MM.1S (cell line): ENCODE results near the gene FXYD4.

Experiments
- DNase-seq: peaks from one replicate; pipeline ENCODE4 v3.0.0-alpha.2; 2015
- H2AFZ ChIP-seq: fragments of 300-600 bp; sonication (generic); 2 replicates; pipeline ENCODE4 v1.6.0; 2016; ENCODE audit warnings: antibody characterized with exemption, low read length
- H3F3A ChIP-seq: fragments of 300-600 bp; sonication (generic); 2 replicates; pipeline ENCODE4 v1.6.1; 2016; ENCODE audit warnings: mild to moderate bottlenecking, antibody characterized with exemption, low read length, moderate library complexity, mixed read lengths; ENCODE audit not compliant: insufficient read depth
- H3K27ac ChIP-seq: fragments of 300-600 bp; sonication (generic); 2 replicates; pipeline ENCODE4 v1.5.1; 2016; ENCODE audit warnings: mild to moderate bottlenecking, low read length
- H3K27me3 ChIP-seq: fragments of 300-600 bp; sonication (generic); replicated peaks from 2 replicates; pipeline ENCODE4 v1.6.0; 2016; ENCODE audit warnings: low read length; ENCODE audit not compliant: insufficient read depth
- H3K36me3 ChIP-seq: fragments of 300-600 bp; sonication (generic); replicated peaks from 2 replicates; pipeline ENCODE4 v1.6.1; 2016; ENCODE audit warnings: mild to moderate bottlenecking, low read length, mixed read lengths; ENCODE audit not compliant: insufficient read depth
- H3K4me1 ChIP-seq: fragments of 300-600 bp; sonication (generic); 2 replicates; pipeline ENCODE4 v1.6.1; 2016; ENCODE audit warnings: low read length, mixed read lengths
- H3K4me2 ChIP-seq: fragments of 300-600 bp; sonication (generic); 2 replicates; pipeline ENCODE4 v1.6.0; 2016; ENCODE audit warnings: low read depth, low read length
- H3K4me3 ChIP-seq: fragments of 300-600 bp; sonication (generic); 2 replicates; pipeline ENCODE4 v1.5.1; 2016; ENCODE audit warnings: low read length, mixed read lengths
- H3K79me2 ChIP-seq: fragments of 300-600 bp; sonication (generic); 2 replicates; pipeline ENCODE4 v1.6.1; 2016; ENCODE audit warnings: mixed run types, low read length, mixed read lengths
- H3K9ac ChIP-seq: fragments of 300-600 bp; sonication (generic); 2 replicates; pipeline ENCODE4 v1.6.1; 2016; ENCODE audit warnings: low read length, mixed read lengths
- H3K9me2 ChIP-seq: fragments of 300-600 bp; sonication (generic); replicated peaks from 2 replicates; pipeline ENCODE4 v1.6.1; 2016; ENCODE audit warnings: mild to moderate bottlenecking, low read length, mixed read lengths; ENCODE audit not compliant: insufficient read depth
- H3K9me3 ChIP-seq: fragments of 300-600 bp; sonication (generic); replicated peaks from 2 replicates; pipeline ENCODE4 v1.6.1; 2016; ENCODE audit warnings: mild to moderate bottlenecking, low read length, mixed read lengths; ENCODE audit not compliant: insufficient read depth
- H4K20me1 ChIP-seq: fragments of 300-600 bp; sonication (generic); 2 replicates; pipeline ENCODE4 v1.6.1; 2016; ENCODE audit warnings: mild to moderate bottlenecking, low read length, moderate library complexity, mixed read lengths; ENCODE audit not compliant: insufficient read depth
- CTCF ChIP-seq: fragments of 300-600 bp; sonication (generic); IDR thresholded peaks from 2 replicates; pipeline ENCODE4 v1.5.1; 2016; ENCODE audit warnings: antibody characterized with exemption, low read length, mixed read lengths
- EZH2 ChIP-seq: fragments of 300-600 bp; sonication (generic); optimal IDR thresholded peaks from 2 replicates; pipeline ENCODE3; 2017; ENCODE audit warnings: low read depth, mild to moderate bottlenecking, antibody characterized with exemption, low read length, mixed read lengths
- EZH2phosphoT487 ChIP-seq: fragments of 300-600 bp; sonication (generic); IDR thresholded peaks from 2 replicates; pipeline ENCODE4 v1.6.1; 2018; ENCODE audit warnings: antibody characterized with exemption, low read length

Gene FXYD4

GRCh38 chr10:43399320-43400310 lies 28.2 kb downstream of the FXYD4 start:
- H3F3A ChIP-seq: peaks cover 80% of the 10 kb centered on the region
- H3K27ac ChIP-seq: peak overlapping the region; percentile 91; the same call in 1 of the 2 replicates
- H3K79me2 ChIP-seq: peaks cover 95% of the 10 kb centered on the region
- H3K9me3 ChIP-seq: no peaks in the 10 kb centered on the region
- H3K9me2 ChIP-seq: no peaks in the 10 kb centered on the region
- no peak for DNase-seq
- H3K4me3 ChIP-seq: 0 out of 2 replicates have a peak overlapping the region, but pooled peaks have one; percentile 12
- no peak overlapping the region for H2AFZ ChIP-seq
- no peaks in the 10 kb centered on the region for H3K27me3 ChIP-seq
- TF ChIP-seq EZH2phosphoT487 (no peak), CTCF (no peak), EZH2 (no peak)
- H3K4me1 ChIP-seq: peaks cover 59% of the 10 kb centered on the region
- peaks cover 61% of the 10 kb centered on the region for H4K20me1 ChIP-seq
- H3K36me3 ChIP-seq: peaks cover 5% of the 10 kb centered on the region; the same call in 1 of the 2 replicates
- peak overlapping the region; percentile 8; the same call in 1 of the 2 replicates for H3K9ac ChIP-seq
- peak overlapping the region; percentile 82 for H3K4me2 ChIP-seq

DNA sequence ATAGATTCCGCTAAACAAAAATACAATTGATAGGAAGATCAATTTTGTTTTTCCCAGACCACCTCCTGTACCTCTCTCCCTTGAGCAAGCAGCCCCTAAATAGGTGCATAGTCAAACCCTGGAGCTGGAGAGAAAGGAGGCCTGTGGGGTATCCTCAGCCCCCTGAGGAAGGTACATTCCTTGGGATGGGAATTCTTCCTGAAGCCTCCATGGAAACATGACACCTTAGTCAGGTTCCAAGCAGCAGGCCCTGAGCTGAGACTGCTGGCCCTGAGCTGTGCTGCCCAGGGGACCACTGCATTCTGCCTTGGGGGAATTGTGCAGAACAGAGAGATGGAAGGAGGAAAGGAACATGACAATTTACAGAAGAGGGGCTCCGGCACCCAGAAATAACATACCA lies 30.2 kb downstream of the FXYD4 start:
- TF ChIP-seq CTCF (no peak), EZH2 (no peak), EZH2phosphoT487 (no peak)
- Histone ChIP-seq H3K4me1 (peaks cover 54% of the 10 kb centered on the region), H3K79me2 (peaks cover 95% of the 10 kb centered on the region), H3K27ac (no peak overlapping the region; the same call in 1 of the 2 replicates), H3K4me2 (peak overlapping the region; percentile 22; the same call in 1 of the 2 replicates), H3F3A (peaks cover 88% of the 10 kb centered on the region), H3K9me2 (no peaks in the 10 kb centered on the region), H3K4me3 (no peak overlapping the region), H2AFZ (no peak overlapping the region), H3K36me3 (peaks cover 3% of the 10 kb centered on the region; the same call in 1 of the 2 replicates), H3K9ac (no peak overlapping the region; the same call in 1 of the 2 replicates), H3K9me3 (no peaks in the 10 kb centered on the region), H4K20me1 (peaks cover 55% of the 10 kb centered on the region), H3K27me3 (no peaks in the 10 kb centered on the region)
- no peak for DNase-seq

- Histone ChIP-seq H2AFZ (no peak overlapping the region), H3K9me2 (no peaks in the 10 kb centered on the region), H3K9me3 (no peaks in the 10 kb centered on the region), H3F3A (peaks cover 89% of the 10 kb centered on the region), H3K4me3 (no peak overlapping the region), H3K27ac (peak overlapping the region; percentile 3; the same call in 1 of the 2 replicates), H3K4me2 (peak overlapping the region; percentile 91; the same call in 1 of the 2 replicates), H3K36me3 (peaks cover 3% of the 10 kb centered on the region; the same call in 1 of the 2 replicates), H3K79me2 (peaks cover 99% of the 10 kb centered on the region), H3K4me1 (peaks cover 54% of the 10 kb centered on the region), H3K27me3 (no peaks in the 10 kb centered on the region), H4K20me1 (peaks cover 55% of the 10 kb centered on the region), H3K9ac (no peak overlapping the region)
- TF ChIP-seq EZH2 (no peak), CTCF (no peak), EZH2phosphoT487 (no peak)
- peak; percentile 5 for DNase-seq
Observed at GRCh38 chr10:43402176-43402575, 30.7 kb downstream of the FXYD4 start.
